Fibroblast of gingiva (primary cell): ENCODE data around the gene USB1.
A peak's percentile ranks its signal among the peaks of the same experiment; 100 is the strongest.

Experiments
- DNase-seq: peaks from one replicate; pipeline ENCODE4 v3.0.0-alpha.2; 2011; ENCODE audit warnings: low read depth

USB1 gene

GRCh38 chr16:58019866-58020538, 18.8 kb downstream of the USB1 start:
- no peak for DNase-seq

DNA sequence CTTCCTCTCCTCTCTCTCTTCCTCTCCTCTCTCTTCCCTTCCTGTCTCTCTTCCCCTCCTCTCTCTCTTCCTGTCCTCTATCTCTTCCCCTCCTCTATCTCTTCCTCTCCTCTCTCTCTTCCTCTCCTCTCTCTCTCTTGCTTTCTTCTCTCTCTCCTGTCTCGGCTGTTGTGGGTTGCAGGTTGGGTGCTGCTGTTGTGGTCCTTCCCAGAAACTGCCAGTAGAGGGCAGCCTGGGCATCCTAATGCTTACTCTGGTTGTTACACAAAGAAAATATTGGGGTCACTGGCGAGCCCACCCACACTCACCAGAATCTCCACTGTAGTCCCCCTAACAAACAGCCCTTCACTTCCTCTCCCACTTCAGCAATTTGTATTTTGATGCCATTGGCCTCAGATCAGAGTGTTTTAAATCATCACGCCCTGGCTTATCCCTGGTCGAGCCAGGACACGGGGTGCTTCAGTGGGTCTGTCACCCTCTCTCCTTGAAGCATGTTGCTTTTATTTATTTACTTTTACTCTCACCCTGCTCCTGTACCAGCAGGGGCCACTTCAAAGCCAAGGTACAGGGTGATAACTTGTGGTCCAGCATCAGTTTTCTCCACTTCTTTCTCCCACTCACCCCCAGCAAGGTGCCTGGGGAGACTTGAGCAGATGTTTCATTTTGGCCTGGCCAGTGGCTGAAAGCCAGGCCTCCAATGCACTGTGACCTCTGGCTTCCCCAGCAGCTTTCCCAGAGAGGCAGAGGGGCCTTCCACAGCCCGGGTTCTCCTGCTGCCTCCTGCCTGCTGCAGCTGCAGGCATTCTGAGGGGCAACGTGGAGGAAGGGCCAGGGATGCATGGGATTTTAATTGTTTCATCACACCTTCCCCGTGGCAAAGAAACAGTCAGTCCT, 19.7 kb downstream of the USB1 start:
- DNase-seq, result no peak

- DNase-seq, result peak; percentile 47
Measured at GRCh38 chr16:58021661-58022551, 20.7 kb downstream of the USB1 start.

DNA sequence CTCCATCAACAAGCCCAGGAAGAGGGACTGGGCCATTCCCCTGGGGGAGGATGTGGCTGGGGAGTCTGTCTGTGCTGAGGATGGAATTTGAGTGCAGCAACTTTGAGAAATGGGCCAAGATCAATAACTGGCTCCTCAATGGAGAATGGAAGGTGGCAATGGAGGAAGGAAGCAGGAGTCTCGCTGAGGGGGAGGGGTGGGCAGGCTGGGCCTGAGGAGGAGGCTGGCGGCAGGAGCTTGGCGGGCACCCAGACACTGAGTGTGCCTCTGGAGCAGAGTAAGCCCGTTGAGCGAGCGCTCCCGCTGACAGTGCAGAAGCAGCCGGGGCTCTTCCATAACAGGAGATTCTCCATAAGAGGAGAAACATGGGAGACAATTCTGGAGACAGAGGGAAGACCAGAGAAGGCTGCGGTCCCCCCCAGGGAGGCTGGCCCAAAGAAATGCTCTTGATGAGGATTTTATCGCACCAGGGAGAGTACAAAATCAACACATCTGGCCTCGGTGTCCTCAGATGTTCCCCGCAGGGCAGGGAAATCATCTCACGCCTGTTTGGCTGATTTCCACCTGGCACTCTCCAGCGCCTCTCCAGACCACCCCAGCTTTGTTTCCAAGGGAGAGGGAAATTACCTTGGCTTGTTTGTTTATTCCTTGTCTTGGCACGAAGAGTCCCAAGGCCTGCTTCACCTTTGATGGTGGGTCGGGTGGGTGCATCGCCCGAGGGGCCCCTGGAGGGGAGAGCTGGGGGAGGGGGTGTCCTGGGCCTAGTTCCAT, 21.6 kb downstream of the USB1 start:
- peak; percentile 62 for DNase-seq

- DNase-seq, result no peak
Measured at GRCh38 chr16:58024486-58025350, 23.5 kb downstream of the USB1 start.

DNA sequence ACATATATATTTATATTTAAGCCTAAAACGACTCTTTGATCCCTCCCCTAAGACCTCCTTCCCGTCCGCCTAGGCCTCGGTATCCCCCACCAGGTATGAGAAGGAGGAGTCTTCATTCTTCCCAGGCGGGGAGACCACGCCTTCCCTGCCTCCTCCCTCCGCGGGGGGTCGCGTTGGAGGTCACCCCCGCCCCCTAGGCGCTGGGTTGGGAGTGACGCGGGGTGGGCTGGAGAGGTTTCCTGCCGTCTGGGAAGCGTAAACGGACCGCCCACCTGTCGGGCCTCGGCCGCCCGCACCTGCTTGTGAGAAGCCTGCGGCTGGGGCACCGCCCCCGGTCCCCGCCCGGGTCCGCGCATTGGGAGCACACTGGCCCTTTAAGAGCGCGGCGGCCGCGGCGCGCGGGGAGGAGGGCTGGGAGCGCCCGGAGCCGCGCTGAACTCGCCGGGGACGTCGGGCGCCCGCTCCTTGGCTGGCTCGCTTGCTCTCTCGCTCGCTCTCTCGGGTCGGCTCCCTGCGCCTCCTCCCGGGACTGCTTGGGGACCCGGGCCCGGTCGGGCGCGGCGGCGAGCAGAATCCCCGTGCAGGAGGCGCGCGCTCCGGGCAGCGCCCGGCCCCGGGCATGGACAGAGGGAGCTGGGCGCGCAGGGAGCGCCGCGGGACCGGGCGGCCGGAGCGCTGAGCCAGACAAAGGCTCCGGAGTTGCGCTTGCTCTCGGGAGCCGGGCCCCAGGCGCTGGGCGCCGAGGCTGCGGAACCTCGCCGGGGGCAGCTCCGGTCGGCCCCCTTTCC, 24.3 kb downstream of the USB1 start, which contains the start of gene MMP15:
TSS of gene MMP15 (plus strand) at position 404 of the 788 bp plus-strand sequence. CDS start 597 bp downstream, outside the sequence.
- peak; percentile 69 for DNase-seq

DNA sequence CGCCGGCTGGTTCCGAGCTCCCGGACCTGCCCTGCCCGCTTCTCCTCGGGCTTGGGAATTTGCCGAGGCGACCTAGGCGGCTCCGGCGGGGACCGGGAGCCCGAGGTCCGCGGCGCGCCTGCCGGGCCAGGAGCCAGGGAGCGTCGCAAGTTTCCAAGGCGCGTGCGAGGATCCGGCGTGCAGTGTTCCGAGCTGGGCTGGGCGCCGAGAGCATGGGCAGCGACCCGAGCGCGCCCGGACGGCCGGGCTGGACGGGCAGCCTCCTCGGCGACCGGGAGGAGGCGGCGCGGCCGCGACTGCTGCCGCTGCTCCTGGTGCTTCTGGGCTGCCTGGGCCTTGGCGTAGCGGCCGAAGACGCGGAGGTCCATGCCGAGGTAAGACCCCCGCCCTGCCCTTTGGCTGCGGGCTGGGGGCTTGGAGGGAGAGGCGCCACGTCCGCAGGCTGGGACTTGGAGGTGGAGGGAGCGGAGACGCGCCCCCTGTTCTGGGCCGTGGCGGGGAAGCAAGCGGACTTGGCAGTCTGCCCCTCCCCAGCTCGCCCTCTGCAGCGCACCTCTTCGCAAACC, 25.0 kb downstream of the USB1 start:
- peak; percentile 71 for DNase-seq

- DNase-seq, result no peak
Measured at GRCh38 chr16:58026705-58027160, 25.5 kb downstream of the USB1 start.

GRCh38 chr16:58027161-58027915, 26.1 kb downstream of the USB1 start:
- peak; percentile 17 for DNase-seq

- no peak for DNase-seq
Measured at GRCh38 chr16:58027916-58028455, 26.8 kb downstream of the USB1 start.

DNA sequence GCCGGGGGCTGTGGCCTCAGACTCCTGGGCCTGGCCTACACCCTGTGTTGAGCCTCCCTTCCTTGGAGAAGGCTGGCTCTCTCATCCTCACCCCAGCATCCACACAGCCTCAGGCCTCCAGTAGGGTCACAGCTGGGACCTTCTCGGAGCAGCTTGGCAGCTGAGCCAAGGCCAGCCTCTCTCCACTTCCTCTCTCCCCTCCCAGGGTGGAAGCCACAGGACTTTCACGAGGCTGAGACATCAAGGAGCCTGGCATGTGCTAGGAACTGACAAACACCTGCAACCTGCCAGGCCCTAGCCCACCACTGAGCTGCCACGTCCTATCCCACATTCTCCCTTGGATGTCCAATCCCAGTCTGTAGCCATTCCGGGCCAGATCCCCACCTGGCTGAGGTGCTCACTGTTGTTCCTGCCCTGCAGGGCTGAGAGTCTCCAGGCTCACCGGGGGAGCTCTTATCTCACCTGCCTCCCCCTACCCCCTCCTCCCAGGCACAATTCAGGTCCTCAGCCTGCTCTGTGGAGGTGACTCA, 27.4 kb downstream of the USB1 start:
- no peak for DNase-seq

DNA sequence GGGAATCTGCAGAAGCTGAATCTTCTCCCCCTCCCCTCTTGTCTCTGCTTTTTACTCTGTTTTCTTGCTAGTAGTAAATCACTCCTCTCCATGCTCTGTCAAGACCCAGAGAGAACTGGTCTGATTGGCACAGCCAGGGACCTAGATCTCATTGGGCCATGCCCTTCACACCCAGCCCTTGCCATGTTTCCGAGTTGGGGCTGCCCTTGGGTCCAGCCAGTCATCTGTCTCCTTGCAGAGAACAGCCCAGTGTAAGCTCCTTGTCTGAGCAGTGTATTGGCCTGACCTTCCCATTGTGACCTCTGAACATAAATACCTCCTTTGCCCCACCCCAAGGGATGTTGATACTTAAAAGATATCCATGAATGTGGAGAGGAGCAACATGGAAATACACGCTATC, 28.2 kb downstream of the USB1 start:
- DNase-seq, result no peak

GRCh38 chr16:58030136-58030840, 29.1 kb downstream of the USB1 start:
- no peak for DNase-seq

DNA sequence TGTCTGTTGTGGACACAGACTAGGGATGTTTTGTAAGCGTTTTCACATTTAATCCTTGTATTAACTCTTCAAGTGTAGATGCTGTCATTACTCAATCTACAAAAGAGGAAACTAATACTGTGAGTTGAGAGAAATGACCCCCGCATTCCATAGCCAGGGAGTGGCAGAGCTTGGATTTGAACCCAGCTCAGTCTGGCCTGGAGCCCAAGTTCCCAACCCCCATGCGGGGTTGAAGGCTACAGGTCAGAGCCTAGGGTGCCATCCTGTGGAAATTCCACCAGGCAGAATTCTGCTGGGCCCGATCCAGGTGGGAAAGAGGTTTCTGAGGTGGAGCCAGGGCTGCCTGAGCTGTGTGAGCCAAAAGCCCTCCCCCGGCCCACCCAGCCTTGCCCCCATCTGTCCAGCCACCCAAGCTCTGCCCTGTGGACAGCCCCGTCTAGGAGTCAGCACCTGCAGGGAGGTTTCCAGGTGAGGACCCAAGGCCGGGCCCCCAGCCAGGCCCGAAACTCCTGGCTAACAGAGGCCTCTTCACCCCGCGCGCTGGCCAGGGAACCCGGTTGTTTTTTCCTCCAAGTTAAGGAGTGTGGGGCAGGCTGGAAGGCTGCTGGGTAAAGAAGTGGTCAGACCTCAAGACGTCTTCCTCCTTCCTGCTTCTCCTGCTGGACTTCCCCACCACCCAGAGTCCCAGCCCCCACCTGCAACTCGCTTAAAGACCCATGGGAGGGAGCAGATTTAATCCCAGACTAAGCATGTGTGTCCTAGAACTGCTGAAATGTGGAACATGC, 30.0 kb downstream of the USB1 start:
- no peak for DNase-seq

GRCh38 chr16:58032710-58033293, 31.6 kb downstream of the USB1 start:
- no peak for DNase-seq

GRCh38 chr16:58034128-58034685, 33.0 kb downstream of the USB1 start:
- no peak for DNase-seq
